Measurements from ENCODE around the gene SUCLG1. TPM values are rescaled to one million over a fixed set of nuclear protein-coding genes. Genes with fewer than 3 reads are reported as not detected.

Gene SUCLG1
- total and polyA plus RNA-seq, 2 of the 8 experiments (the other 6 are each of a cell fraction or from before 2014, with no cell fraction given) = 19.9 to 40.0 TPM

DNA sequence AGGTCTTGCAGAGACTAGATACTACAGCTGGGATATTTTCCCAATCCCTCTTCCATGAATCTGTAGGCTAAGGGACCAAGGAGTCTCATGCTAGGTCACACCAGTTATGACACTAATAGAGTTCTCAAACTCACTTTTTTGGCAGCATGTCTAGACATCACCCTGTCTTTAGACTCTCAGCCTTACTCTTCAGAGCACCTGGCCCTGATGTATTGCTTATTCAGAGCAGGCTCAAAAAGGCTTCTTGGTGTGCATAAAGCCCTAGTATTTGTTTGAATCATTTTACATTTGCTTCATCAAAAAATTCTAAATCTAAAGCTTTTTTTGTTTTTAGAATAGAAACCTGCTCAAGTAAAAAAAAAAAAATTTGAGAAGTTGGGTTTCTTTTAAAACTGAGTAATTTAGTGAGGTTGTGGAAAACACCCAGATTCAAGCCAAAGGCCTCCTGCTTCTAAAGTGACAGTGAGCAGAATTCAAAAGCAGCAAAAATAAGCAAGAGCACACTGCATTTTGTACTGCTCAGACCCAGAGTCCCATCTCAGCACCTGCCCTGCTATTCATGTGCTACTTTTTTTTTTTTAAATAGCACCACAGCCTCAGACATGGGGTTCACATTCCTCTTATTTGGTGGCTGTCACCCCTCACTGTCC lies 39.2 kb upstream of the SUCLG1 start:
- Histone ChIP-seq H2AFZ (ENCODE audit: low read length) (no peak overlapping the region), H4K91ac (replicated peaks; ENCODE audit: insufficient read length, low read length) (no peak overlapping the region), H4K5ac (ENCODE audit: insufficient read length, low read depth, low read length) (no peak overlapping the region), H3K4me2 (ENCODE audit: insufficient read depth in 1 of 2, low read depth in 2 of 2, low read length in 2 of 2) (no peak overlapping the region), H3K4ac (replicated peaks; ENCODE audit: insufficient read length, low read depth, low read length) (no peak overlapping the region), H3K79me1 (ENCODE audit: low read depth, low read length) (no peaks in the 10 kb centered on the region), H3K79me2 (ENCODE audit: control insufficient read depth in 1 of 2, insufficient read depth in 2 of 2, low read length in 2 of 2) (no peaks in the 10 kb centered on the region), H3K23me2 (ENCODE audit: low read depth, low read length) (no peaks in the 10 kb centered on the region), H3K4me1 (replicated peaks in 1 of 4; ENCODE audit: control insufficient read depth in 3 of 4, insufficient read depth in 4 of 4, low read length in 3 of 4) (no peaks in the 10 kb centered on the region), H3K27me3 (replicated peaks in 1 of 4; ENCODE audit: control insufficient read depth in 3 of 4, extremely low read depth in 1 of 4, insufficient read depth in 3 of 4, low read length in 3 of 4) (no peaks in the 10 kb centered on the region), H2BK15ac (ENCODE audit: low read length) (no peak overlapping the region), H2BK20ac (ENCODE audit: low read length) (no peak overlapping the region), H3K18ac (ENCODE audit: extremely low read depth, low read length) (no peak overlapping the region), H2BK120ac (replicated peaks; ENCODE audit: low read depth, low read length) (no peak overlapping the region), H2AK5ac (ENCODE audit: low read depth, low read length) (no peak overlapping the region), H3K14ac (ENCODE audit: insufficient read length) (no peak overlapping the region), H3K9me3 (ENCODE audit: insufficient read depth in 2 of 2, low read depth in 1 of 2, low read length in 1 of 2) (no peaks in the 10 kb centered on the region), H2BK12ac (ENCODE audit: low read depth, low read length) (no peak overlapping the region), H3K27ac (ENCODE audit: low read depth, low read length) (no peak overlapping the region), H4K8ac (ENCODE audit: extremely low read depth, insufficient read depth, low read length) (no peak overlapping the region), H3K9ac (replicated peaks in 1 of 4; ENCODE audit: extremely low read depth in 1 of 4, low read depth in 3 of 4, low read length in 3 of 4) (no peak overlapping the region), H3K23ac (ENCODE audit: insufficient read length) (no peak overlapping the region), H3K36me3 (ENCODE audit: control insufficient read depth in 2 of 4, insufficient read depth in 4 of 4, low read length in 3 of 4) (no peaks in the 10 kb centered on the region), H4K20me1 (replicated peaks in 1 of 2; ENCODE audit: control insufficient read depth in 1 of 2, insufficient read depth in 2 of 2, low read length in 2 of 2) (no peaks in the 10 kb centered on the region), H2BK5ac (ENCODE audit: low read depth, low read length) (no peak overlapping the region), H3K56ac (replicated peaks; ENCODE audit: insufficient read length, low read depth, low read length) (no peak overlapping the region), H3K4me3 (ENCODE audit: extremely low read depth in 1 of 4, insufficient read depth in 2 of 4, low read depth in 3 of 4, low read length in 4 of 4) (no peak overlapping the region)
- TF ChIP-seq CEBPB (IDR thresholded peaks at IDR 0.05; ENCODE audit: low read depth, low read length) = no peak
- TF ChIP-seq TAF7 (optimal IDR thresholded peaks at IDR 0.05; ENCODE audit: borderline replicate concordance, low read depth, low read length) = no peak
- TF ChIP-seq HDAC6 (IDR thresholded peaks at IDR 0.05; ENCODE audit: low read depth, low read length) = no peak
- TF ChIP-seq GABPA (IDR thresholded peaks at IDR 0.05; ENCODE audit: borderline replicate concordance, insufficient read depth, low read length) = no peak
- TF ChIP-seq TEAD4 (IDR thresholded peaks at IDR 0.05; ENCODE audit: low read depth, low read length) = no peak
- no peak for TF ChIP-seq JUND (IDR thresholded peaks at IDR 0.05; ENCODE audit: low read length)
- TF ChIP-seq SP1 (IDR thresholded peaks at IDR 0.05; ENCODE audit: low read depth, low read length) = no peak
- no peak for TF ChIP-seq ATF3 (IDR thresholded peaks at IDR 0.05; ENCODE audit: insufficient read depth, low read depth, low read length)
- ChIA-PET POLR2A (ENCODE audit: partially characterized antibody) (no interaction called here), CTCF (ENCODE audit: partially characterized antibody) (interaction anchor here (1.0 to 2.0 kb wide), 7 partner anchors 130 to 428 kb away, joined by 3 to 7 read pairs (median 4); no protein-coding TSS in a partner anchor)
- FAIRE-seq (no peak), DNase-seq (ENCODE audit: low read depth in 1 of 2, low spot score in 2 of 2) (no peak)

All from H1 (cell line).